GM06990 (cell line): ENCODE data around the gene CDK11B.
"Not testable (repeated sequence)": the region's sequence is repeated elsewhere in the genome, so short reads cannot be mapped to it uniquely, and the experiment has no call there.

Experiments used
- DNase-seq: peaks from one replicate; pipeline ENCODE4 v3.0.0-alpha.2; 2011; ENCODE audit not compliant: insufficient read length; ENCODE audit errors: extremely low read depth
- H3K27me3 ChIP-seq: replicated peaks from 2 replicates; pipeline ENCODE4 v1.6.0; 2011; ENCODE audit warnings: low read length; ENCODE audit not compliant: control insufficient read depth, insufficient read depth
- H3K36me3 ChIP-seq: 2 replicates; pipeline ENCODE4 v1.5.1; 2011; ENCODE audit warnings: low read length; ENCODE audit not compliant: control insufficient read depth, insufficient read depth
- H3K4me3 ChIP-seq: replicated peaks from 2 replicates; pipeline ENCODE4 v1.5.1; 2011; ENCODE audit warnings: low read depth, mild to moderate bottlenecking, control low read depth, low read length
- CTCF ChIP-seq: IDR thresholded peaks from 2 replicates; pipeline ENCODE4 v1.5.1; 2011; ENCODE audit warnings: low read length, control low read depth, mild to moderate bottlenecking, inconsistent platforms; ENCODE audit not compliant: insufficient read depth, poor library complexity, severe bottlenecking

The CDK11B gene

DNA sequence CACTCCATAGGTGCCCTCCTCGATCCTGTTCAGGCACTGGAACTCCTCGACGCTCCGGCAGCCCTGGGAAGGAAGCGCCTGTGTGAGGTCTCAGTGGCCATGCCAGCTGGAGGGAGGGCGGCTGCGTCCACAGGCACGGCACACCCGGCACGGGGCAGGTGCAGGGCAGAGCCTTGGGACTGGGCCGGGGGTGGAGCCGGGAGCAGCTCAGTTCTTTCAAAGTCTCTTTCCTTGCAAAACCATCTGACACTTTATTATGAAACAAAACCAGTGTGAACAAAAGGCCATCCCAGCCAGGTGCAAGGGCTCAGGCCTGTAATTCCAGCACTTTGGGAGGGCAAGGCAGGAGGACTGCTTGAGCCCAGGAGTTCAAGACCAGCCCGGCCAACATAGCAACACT is 20.3 kb downstream of the CDK11B start:
- H3K36me3 ChIP-seq, DNase-seq, H3K27me3 ChIP-seq, H3K4me3 ChIP-seq: not testable (repeated sequence)

DNA sequence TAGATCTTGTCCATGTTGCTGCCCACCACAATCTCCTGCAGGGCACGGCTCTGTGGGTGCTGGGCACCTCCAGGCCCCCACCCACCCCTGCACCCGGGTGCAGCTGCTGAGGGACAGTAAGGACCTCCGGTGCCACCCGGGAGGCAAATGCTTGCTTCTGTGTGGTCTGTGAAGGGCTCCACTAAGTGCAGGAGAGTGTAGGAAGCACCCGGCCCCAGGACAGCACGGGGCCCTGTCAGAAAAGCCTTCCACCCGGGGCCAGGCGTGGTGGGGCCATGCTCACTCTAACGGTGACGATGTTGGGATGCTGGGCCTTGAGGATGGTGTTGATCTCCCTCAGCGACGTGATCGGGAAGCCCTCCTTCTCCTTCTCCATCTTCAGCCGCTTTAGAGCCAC is 21.3 kb downstream of the CDK11B start:
- not testable (repeated sequence) for H3K36me3 ChIP-seq, DNase-seq, H3K4me3 ChIP-seq, H3K27me3 ChIP-seq

DNA sequence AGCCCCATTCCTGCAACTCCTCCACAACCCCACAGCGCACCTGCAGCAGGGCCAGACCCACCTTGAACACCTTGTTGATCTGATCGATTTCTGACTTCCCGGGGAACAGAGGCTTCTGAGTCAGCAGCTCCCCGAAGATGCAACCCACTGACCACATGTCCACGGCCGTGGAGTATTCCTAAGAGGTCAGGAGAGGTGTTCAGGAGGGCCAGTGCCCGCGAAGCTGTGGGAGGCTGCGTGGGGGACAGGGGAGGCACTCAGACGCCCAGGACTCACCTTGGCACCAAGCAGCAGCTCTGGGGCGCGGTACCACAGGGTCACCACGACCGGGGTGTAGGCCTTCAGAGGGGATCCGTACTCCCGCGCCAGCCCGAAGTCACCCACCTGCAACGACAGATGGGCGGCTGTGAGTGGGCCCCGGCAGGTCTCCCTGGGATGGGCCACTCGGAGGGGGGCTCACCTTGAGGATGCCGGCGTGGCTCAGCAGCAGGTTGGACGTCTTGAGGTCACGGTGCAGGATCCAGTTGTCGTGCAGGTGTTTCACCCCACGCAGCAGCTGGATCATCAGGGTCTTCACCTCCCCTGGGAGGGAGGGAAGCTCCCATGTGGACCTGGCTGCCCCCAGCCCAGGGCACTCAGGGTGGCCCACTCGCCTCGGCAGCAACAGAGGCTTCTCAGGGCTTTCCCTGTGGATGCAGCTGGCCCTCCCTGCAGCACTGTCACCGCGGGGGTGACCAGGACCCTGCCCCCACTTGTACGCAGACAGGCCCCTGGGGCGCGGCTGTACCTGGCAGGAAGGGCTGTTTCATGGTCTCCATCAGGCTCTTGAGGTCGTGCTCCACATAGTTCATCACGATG is 22.0 kb downstream of the CDK11B start:
- not testable (repeated sequence) for H3K36me3 ChIP-seq, H3K27me3 ChIP-seq, DNase-seq, H3K4me3 ChIP-seq

- not testable (repeated sequence) for H3K27me3 ChIP-seq, H3K4me3 ChIP-seq, H3K36me3 ChIP-seq, DNase-seq
Observed at GRCh38 chr1:1634613-1635012, 24.2 kb downstream of the CDK11B start.

- H3K36me3 ChIP-seq, H3K27me3 ChIP-seq, H3K4me3 ChIP-seq, DNase-seq: not testable (repeated sequence)
Observed at GRCh38 chr1:1633409-1633808, 25.4 kb downstream of the CDK11B start.

- no peaks in the 10 kb centered on the region; the same call in 1 of the 2 replicates for H3K27me3 ChIP-seq
- H3K4me3 ChIP-seq: no peak within 1 kb of the TSS
- TF ChIP-seq CTCF: no peak
- peak; percentile 13 for DNase-seq
- H3K36me3 ChIP-seq: peaks cover 1% of the 10 kb centered on the region; the same call in 1 of the 2 replicates
Observed at GRCh38 chr1:1631782-1632420, 26.9 kb downstream of the CDK11B start, which contains the start of gene MMP23B. Gene MMP23B (plus strand): TSS chr1:1632173. CDS start chr1:1632219, 46 bp downstream.

DNA sequence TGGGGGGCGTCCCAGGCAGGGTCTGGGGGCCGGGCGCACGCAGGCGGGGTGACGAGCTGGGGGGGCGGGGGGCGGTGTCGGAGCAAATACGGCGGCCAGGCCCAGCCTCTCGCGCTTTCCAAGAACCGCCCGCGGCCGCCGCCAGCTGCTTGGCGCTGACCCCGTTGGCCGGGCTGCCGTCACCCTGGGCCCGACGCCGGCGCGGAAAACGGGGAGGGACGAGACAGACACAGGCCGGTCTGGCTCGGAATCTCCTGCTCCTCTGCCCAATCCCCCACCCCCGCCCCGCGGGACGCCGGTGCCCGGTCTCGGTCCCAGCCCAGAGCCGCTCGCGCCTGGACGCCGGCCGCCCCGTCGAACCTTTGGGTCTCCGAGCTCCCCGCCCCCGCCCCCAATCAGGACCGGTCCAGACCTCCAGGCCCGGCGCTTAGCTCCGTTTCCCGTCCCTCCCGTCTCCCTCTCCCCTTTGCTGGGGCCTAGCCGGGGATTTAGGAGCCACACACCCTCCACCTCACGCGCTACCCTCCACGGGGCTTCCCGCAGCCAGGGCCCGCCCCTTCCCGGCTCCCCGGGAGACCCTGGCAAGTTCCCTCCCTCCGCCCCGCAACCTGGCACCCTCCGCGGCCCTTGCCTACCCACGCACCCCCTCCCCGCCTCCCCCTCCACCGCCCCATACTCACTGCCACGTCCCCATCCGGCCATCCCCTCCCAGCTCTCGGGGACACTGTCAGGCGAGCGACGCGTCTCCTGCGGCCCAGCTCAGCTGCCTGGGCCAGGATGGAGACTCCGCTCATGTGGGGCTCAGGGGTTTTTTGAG is 27.6 kb downstream of the CDK11B start:
- Histone ChIP-seq H3K4me3 (no peak overlapping the region), H3K27me3 (no peaks in the 10 kb centered on the region; the same call in 1 of the 2 replicates), H3K36me3 (no peaks in the 10 kb centered on the region)
- peak; percentile 15 for DNase-seq
- no peak for TF ChIP-seq CTCF
